ENCODE data around the gene PLB1. TPM values are rescaled to one million over a fixed set of nuclear protein-coding genes. Genes with fewer than 3 reads are reported as not detected.

PLB1 gene
- total RNA-seq, 2 experiments from 2014 or later, result not detected

DNA sequence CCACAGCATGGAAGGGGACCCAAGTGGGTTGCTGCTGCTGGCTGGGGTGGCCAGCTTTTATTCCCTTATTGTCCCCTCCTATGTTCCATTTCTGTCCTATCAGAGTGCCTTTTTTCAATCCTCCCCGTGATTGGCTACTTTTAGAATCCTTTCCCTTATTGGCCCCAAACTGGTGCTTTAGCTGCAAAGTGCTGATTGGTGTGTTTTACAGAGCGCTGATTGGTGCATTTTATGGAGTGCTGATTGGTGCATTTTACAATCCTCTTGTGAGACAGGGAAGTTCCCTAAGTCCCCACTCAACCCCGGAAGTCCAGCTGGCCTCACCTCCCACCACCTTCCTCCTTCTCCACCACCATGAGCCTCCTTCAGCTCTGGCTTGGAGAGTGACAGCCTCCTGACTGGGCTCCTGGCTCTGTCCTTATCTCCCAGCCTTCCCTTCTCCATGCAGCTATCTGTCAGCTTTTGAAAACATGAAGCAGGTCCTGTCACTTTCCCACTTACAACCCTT is 20.7 kb upstream of the PLB1 start:
- no peak for TF ChIP-seq EZH2phosphoT487 (IDR thresholded peaks at IDR 0.05; ENCODE audit: borderline replicate concordance, low read depth, low read length)
- TF ChIP-seq, protein P1, sequence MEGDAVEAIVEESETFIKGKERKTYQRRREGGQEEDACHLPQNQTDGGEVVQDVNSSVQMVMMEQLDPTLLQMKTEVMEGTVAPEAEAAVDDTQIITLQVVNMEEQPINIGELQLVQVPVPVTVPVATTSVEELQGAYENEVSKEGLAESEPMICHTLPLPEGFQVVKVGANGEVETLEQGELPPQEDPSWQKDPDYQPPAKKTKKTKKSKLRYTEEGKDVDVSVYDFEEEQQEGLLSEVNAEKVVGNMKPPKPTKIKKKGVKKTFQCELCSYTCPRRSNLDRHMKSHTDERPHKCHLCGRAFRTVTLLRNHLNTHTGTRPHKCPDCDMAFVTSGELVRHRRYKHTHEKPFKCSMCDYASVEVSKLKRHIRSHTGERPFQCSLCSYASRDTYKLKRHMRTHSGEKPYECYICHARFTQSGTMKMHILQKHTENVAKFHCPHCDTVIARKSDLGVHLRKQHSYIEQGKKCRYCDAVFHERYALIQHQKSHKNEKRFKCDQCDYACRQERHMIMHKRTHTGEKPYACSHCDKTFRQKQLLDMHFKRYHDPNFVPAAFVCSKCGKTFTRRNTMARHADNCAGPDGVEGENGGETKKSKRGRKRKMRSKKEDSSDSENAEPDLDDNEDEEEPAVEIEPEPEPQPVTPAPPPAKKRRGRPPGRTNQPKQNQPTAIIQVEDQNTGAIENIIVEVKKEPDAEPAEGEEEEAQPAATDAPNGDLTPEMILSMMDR (conservative IDR thresholded peaks at IDR 0.05; ENCODE audit: low read length), result no peak
- intact Hi-C loops (cut with micrococcal nuclease; ENCODE audit: unreplicated experiment), result no loop called here
- no peak for DNase-seq (ENCODE audit: low spot score)
- no peaks in the 10 kb centered on the region for H4K20me1 ChIP-seq (ENCODE audit: insufficient read depth, low read length)
- H3K9me3 ChIP-seq (ENCODE audit: low read length), result no peaks in the 10 kb centered on the region
- ChIA-PET POLR2A (no interaction called here), CTCF (ENCODE audit: unreplicated experiment) (no interaction called here)
- H3K27ac ChIP-seq (ENCODE audit: low read depth, low read length, poor library complexity, severe bottlenecking), result no peak overlapping the region
- no peaks in the 10 kb centered on the region for H3K4me1 ChIP-seq (ENCODE audit: insufficient read depth, low read length, poor library complexity, severe bottlenecking)
- no peak overlapping the region for H3K4me3 ChIP-seq (ENCODE audit: low read depth, low read length, poor library complexity, severe bottlenecking)
- no peak overlapping the region for H2AFZ ChIP-seq (ENCODE audit: low read length)
- no peaks in the 10 kb centered on the region for H3K9me2 ChIP-seq (ENCODE audit: insufficient read depth, low read length)
- H3K36me3 ChIP-seq (ENCODE audit: insufficient read depth, low read length), result no peaks in the 10 kb centered on the region
- no TSS peak for BruUV-seq (replicated peaks)
- H3K4me2 ChIP-seq (ENCODE audit: low read length), result no peak overlapping the region
- no peaks in the 10 kb centered on the region for H3K79me2 ChIP-seq (ENCODE audit: insufficient read depth, low read depth, low read length)

DNA sequence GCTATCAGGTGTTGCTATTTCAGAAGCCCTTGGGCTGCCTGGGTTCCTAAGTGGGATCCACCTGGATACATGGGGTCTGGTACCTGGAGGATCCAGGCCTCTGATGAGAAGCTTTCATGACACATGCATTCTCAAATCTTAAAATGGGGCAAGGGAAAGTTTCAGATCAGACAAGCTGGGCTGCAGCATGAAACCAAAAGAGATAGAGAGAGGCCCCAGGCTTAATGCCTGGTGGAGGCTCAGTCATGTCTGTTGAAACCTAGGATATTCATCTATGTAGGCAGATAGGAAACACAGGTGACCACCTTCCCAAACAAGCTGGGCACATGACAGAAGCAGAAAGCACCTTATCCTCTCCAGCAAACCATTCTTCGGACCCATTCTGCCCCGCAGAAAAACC is 18.8 kb upstream of the PLB1 start:
- ChIA-PET POLR2A (no interaction called here), CTCF (ENCODE audit: unreplicated experiment) (no interaction called here)
- Histone ChIP-seq H3K27ac (ENCODE audit: low read depth, low read length, poor library complexity, severe bottlenecking) (no peak overlapping the region), H3K9me3 (ENCODE audit: low read length) (no peaks in the 10 kb centered on the region), H3K4me2 (ENCODE audit: low read length) (no peak overlapping the region), H3K36me3 (ENCODE audit: insufficient read depth, low read length) (no peaks in the 10 kb centered on the region), H3K4me3 (ENCODE audit: low read depth, low read length, poor library complexity, severe bottlenecking) (no peak overlapping the region), H2AFZ (ENCODE audit: low read length) (no peak overlapping the region), H3K79me2 (ENCODE audit: insufficient read depth, low read depth, low read length) (no peaks in the 10 kb centered on the region), H3K9me2 (ENCODE audit: insufficient read depth, low read length) (no peaks in the 10 kb centered on the region), H3K4me1 (ENCODE audit: insufficient read depth, low read length, poor library complexity, severe bottlenecking) (no peaks in the 10 kb centered on the region), H4K20me1 (ENCODE audit: insufficient read depth, low read length) (no peaks in the 10 kb centered on the region)
- no TSS peak for BruUV-seq (replicated peaks)
- TF ChIP-seq, protein P1 (conservative IDR thresholded peaks at IDR 0.05; ENCODE audit: low read length), result no peak
- no peak for TF ChIP-seq EZH2phosphoT487 (IDR thresholded peaks at IDR 0.05; ENCODE audit: borderline replicate concordance, low read depth, low read length)
- intact Hi-C loops (cut with micrococcal nuclease; ENCODE audit: unreplicated experiment), result no loop called here
- DNase-seq (ENCODE audit: low spot score), result no peak

DNA sequence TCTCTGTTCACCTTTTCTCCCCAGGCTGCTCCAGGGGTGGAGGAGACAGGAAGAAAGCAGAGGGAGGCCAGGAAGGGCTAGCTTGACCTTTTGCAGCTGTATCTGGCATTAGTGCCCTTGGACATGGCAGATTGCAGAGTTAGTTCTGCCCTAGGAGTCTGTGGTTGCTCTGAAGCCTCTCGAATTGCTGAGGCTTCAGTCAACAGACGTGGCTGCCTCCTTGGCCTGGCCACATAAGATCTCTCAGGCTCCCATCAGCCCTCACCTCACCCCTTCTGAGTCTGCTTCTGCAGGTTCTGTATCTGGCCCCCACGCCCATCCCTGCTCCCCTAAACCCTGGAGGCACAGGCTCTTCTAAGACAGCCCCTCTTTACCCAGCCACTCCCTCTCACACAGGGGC is 18.2 kb upstream of the PLB1 start:
- no peak for DNase-seq (ENCODE audit: low spot score)
- no peaks in the 10 kb centered on the region for H3K4me1 ChIP-seq (ENCODE audit: insufficient read depth, low read length, poor library complexity, severe bottlenecking)
- no peak for TF ChIP-seq EZH2phosphoT487 (IDR thresholded peaks at IDR 0.05; ENCODE audit: borderline replicate concordance, low read depth, low read length)
- TF ChIP-seq, protein P1 (conservative IDR thresholded peaks at IDR 0.05; ENCODE audit: low read length), result no peak
- intact Hi-C loops (cut with micrococcal nuclease; ENCODE audit: unreplicated experiment), result no loop called here
- no TSS peak for BruUV-seq (replicated peaks)
- H3K79me2 ChIP-seq (ENCODE audit: insufficient read depth, low read depth, low read length), result no peaks in the 10 kb centered on the region
- no peaks in the 10 kb centered on the region for H3K9me2 ChIP-seq (ENCODE audit: insufficient read depth, low read length)
- ChIA-PET POLR2A (no interaction called here), CTCF (ENCODE audit: unreplicated experiment) (no interaction called here)
- no peaks in the 10 kb centered on the region for H4K20me1 ChIP-seq (ENCODE audit: insufficient read depth, low read length)
- H3K36me3 ChIP-seq (ENCODE audit: insufficient read depth, low read length), result no peaks in the 10 kb centered on the region
- H3K4me2 ChIP-seq (ENCODE audit: low read length), result no peak overlapping the region
- no peak overlapping the region for H3K27ac ChIP-seq (ENCODE audit: low read depth, low read length, poor library complexity, severe bottlenecking)
- H3K9me3 ChIP-seq (ENCODE audit: low read length), result no peaks in the 10 kb centered on the region
- H2AFZ ChIP-seq (ENCODE audit: low read length), result no peak overlapping the region
- H3K4me3 ChIP-seq (ENCODE audit: low read depth, low read length, poor library complexity, severe bottlenecking), result no peak overlapping the region
